HG03354 (cell line): Measurements from ENCODE around the gene BMP2K.
"Not testable (repeated sequence)": the region's sequence is repeated elsewhere in the genome, so short reads cannot be mapped to it uniquely, and the experiment has no call there.

Experiments used
- ATAC-seq: cut with Tn5 transposase; IDR thresholded peaks from one replicate; pipeline ENCODE4 v1.9.1; 2021; ENCODE audit warnings: mild to moderate bottlenecking; ENCODE audit not compliant: unreplicated experiment, poor library complexity, severe bottlenecking

Gene BMP2K

GRCh38 chr4:78907638-78908037 is 131.5 kb downstream of the BMP2K start:
- no peak for ATAC-seq

GRCh38 chr4:78908974-78909373 is 132.8 kb downstream of the BMP2K start:
- ATAC-seq, result not testable (repeated sequence)

- ATAC-seq, result no peak
Measured at GRCh38 chr4:78910612-78911011, 134.5 kb downstream of the BMP2K start.

- no peak for ATAC-seq
Measured at GRCh38 chr4:78922207-78922606, 146.1 kb downstream of the BMP2K start.

- no peak for ATAC-seq
Measured at GRCh38 chr4:78923464-78924312, 147.5 kb downstream of the BMP2K start.

- ATAC-seq, result no peak
Measured at GRCh38 chr4:78926826-78927225, 150.7 kb downstream of the BMP2K start.

GRCh38 chr4:78928835-78929234 is 152.7 kb downstream of the BMP2K start:
- no peak for ATAC-seq

- ATAC-seq, result no peak
Measured at GRCh38 chr4:78930016-78930629, 154.0 kb downstream of the BMP2K start.

- no peak for ATAC-seq
Measured at GRCh38 chr4:78936989-78937388, 160.8 kb downstream of the BMP2K start.

GRCh38 chr4:78937837-78938236 is 161.7 kb downstream of the BMP2K start:
- no peak for ATAC-seq

GRCh38 chr4:78938474-78938867 is 162.3 kb downstream of the BMP2K start:
- ATAC-seq, result no peak

- peak; percentile 97 for ATAC-seq
Measured at GRCh38 chr4:78938868-78939666, 162.9 kb downstream of the BMP2K start, which contains the start of gene PAQR3. Gene PAQR3 (minus strand): TSS chr4:78939438. CDS start chr4:78939224, 214 bp downstream.

GRCh38 chr4:78939667-78940008 is 163.5 kb downstream of the BMP2K start:
- peak; percentile 24 for ATAC-seq

GRCh38 chr4:78940752-78941151 is 164.6 kb downstream of the BMP2K start:
- no peak for ATAC-seq

- no peak for ATAC-seq
Measured at GRCh38 chr4:78944381-78944780, 168.2 kb downstream of the BMP2K start.

- ATAC-seq, result no peak
Measured at GRCh38 chr4:78945651-78946179, 169.6 kb downstream of the BMP2K start.

- ATAC-seq, result no peak
Measured at GRCh38 chr4:78949735-78950134, 173.6 kb downstream of the BMP2K start.

- peak; percentile 76 for ATAC-seq
Measured at GRCh38 chr4:78951862-78952472, 175.8 kb downstream of the BMP2K start.

GRCh38 chr4:78953231-78953630 is 177.1 kb downstream of the BMP2K start:
- ATAC-seq, result no peak
